CD4-positive, alpha-beta T cell treated with Interleukin-15 for 1 hour (primary cell): ENCODE results near the gene RNF167.

Source experiments
- DNase-seq: peaks from one replicate; pipeline ENCODE4 v3.0.0-alpha.2; 2020

RNF167 gene

GRCh38 chr17:4939796-4940554, at the start of gene RNF167, which contains the start of gene SLC25A11:
TSS of gene RNF167 (plus strand) at chr17:4940268. CDS start at chr17:4940910, 642 bp downstream.
TSS of gene SLC25A11 (minus strand) at chr17:4940046. CDS start at chr17:4939910, 136 bp downstream.
- DNase-seq, result peak; percentile 99

GRCh38 chr17:4891411-4892410, 48.4 kb upstream of the RNF167 start:
- DNase-seq, result no peak

- no peak for DNase-seq
Measured at GRCh38 chr17:4892499-4893221, 47.4 kb upstream of the RNF167 start.

- DNase-seq, result no peak
Measured at GRCh38 chr17:4893272-4893671, 46.8 kb upstream of the RNF167 start.

- DNase-seq, result no peak
Measured at GRCh38 chr17:4893721-4894560, 46.1 kb upstream of the RNF167 start.

- no peak for DNase-seq
Measured at GRCh38 chr17:4895121-4895520, 44.9 kb upstream of the RNF167 start.

GRCh38 chr17:4895657-4896331, 44.3 kb upstream of the RNF167 start:
- DNase-seq, result no peak

- DNase-seq, result no peak
Measured at GRCh38 chr17:4896332-4897197, 43.5 kb upstream of the RNF167 start.

GRCh38 chr17:4897198-4897687, 42.8 kb upstream of the RNF167 start:
- no peak for DNase-seq

GRCh38 chr17:4897785-4898184, 42.3 kb upstream of the RNF167 start:
- DNase-seq, result no peak

- no peak for DNase-seq
Measured at GRCh38 chr17:4898351-4898750, 41.7 kb upstream of the RNF167 start.

- DNase-seq, result no peak
Measured at GRCh38 chr17:4898927-4899326, 41.1 kb upstream of the RNF167 start.

GRCh38 chr17:4899341-4900230, 40.5 kb upstream of the RNF167 start, which contains the start of gene C17orf107:
TSS of gene C17orf107 (plus strand) at chr17:4899536. CDS start at chr17:4899763, 227 bp downstream.
- DNase-seq, result peak; percentile 97

GRCh38 chr17:4900231-4901107, 39.6 kb upstream of the RNF167 start:
- DNase-seq, result peak; percentile 90

- DNase-seq, result no peak
Measured at GRCh38 chr17:4901108-4901647, 38.9 kb upstream of the RNF167 start.

GRCh38 chr17:4901648-4902344, 38.3 kb upstream of the RNF167 start:
- peak; percentile 78 for DNase-seq

- no peak for DNase-seq
Measured at GRCh38 chr17:4902540-4902939, 37.5 kb upstream of the RNF167 start.
